ENCODE data around the gene CROCC2. TPM values are rescaled to one million over a fixed set of nuclear protein-coding genes. Genes with fewer than 3 reads are reported as not detected.

The CROCC2 gene
- total RNA-seq, 1 donor from 2014 or later: not detected

DNA sequence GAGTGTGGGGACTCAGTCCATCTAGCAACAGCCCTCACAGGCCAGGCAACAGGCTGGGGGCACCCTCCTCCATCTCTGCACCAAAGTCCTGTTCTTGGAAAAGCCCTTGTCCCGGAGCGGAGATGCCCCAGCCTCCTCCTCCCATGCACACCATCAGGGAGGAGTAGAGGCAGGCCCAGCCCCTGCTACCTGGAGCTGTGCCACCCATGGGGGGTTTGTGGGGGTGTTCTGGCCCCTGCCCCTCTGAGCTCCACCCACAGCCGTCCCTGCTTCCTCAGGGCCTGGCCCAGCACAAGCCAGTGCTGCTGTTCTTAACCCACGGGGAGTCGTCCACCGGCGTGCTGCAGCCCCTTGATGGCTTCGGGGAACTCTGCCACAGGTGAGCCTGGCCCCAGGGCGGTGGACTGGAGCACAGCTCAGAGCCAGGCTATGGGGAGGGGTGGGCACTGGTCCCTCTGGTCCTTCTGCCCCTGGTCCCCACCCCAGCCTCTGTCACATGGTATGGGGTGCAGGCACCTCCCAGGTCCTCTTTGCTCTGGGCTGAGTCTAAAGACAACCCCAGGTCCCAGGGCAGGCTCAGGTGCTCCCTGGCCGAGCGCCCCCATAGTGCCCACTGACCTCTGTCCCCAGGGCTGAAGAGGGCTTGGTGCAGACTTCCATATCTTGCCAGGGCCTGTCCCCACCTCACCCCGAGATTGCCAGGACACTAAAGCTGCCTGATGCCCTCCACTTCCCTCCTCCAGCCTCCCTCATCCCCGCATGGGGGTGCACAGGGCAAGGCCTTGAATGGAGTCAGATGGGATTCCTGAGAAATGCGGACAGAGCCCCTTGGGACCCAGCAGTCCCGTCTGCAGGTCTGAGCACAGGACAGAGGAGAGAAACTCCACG lies 34.8 kb upstream of the CROCC2 start:
- Histone ChIP-seq H3K4me1 (no peaks in the 10 kb centered on the region), H3K27me3 (ENCODE audit: low read depth) (peaks cover 20% of the 10 kb centered on the region), H3K9me3 (replicated peaks) (no peaks in the 10 kb centered on the region), H3K36me3 (no peaks in the 10 kb centered on the region), H3K4me3 (no peak overlapping the region), H3K27ac (replicated peaks) (no peak overlapping the region)
- TF ChIP-seq, protein P1, sequence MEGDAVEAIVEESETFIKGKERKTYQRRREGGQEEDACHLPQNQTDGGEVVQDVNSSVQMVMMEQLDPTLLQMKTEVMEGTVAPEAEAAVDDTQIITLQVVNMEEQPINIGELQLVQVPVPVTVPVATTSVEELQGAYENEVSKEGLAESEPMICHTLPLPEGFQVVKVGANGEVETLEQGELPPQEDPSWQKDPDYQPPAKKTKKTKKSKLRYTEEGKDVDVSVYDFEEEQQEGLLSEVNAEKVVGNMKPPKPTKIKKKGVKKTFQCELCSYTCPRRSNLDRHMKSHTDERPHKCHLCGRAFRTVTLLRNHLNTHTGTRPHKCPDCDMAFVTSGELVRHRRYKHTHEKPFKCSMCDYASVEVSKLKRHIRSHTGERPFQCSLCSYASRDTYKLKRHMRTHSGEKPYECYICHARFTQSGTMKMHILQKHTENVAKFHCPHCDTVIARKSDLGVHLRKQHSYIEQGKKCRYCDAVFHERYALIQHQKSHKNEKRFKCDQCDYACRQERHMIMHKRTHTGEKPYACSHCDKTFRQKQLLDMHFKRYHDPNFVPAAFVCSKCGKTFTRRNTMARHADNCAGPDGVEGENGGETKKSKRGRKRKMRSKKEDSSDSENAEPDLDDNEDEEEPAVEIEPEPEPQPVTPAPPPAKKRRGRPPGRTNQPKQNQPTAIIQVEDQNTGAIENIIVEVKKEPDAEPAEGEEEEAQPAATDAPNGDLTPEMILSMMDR (IDR thresholded peaks at IDR 0.05; ENCODE audit: borderline replicate concordance): no peak
- intact Hi-C loops (cut with micrococcal nuclease): no loop called here
- DNase-seq: no peak

DNA sequence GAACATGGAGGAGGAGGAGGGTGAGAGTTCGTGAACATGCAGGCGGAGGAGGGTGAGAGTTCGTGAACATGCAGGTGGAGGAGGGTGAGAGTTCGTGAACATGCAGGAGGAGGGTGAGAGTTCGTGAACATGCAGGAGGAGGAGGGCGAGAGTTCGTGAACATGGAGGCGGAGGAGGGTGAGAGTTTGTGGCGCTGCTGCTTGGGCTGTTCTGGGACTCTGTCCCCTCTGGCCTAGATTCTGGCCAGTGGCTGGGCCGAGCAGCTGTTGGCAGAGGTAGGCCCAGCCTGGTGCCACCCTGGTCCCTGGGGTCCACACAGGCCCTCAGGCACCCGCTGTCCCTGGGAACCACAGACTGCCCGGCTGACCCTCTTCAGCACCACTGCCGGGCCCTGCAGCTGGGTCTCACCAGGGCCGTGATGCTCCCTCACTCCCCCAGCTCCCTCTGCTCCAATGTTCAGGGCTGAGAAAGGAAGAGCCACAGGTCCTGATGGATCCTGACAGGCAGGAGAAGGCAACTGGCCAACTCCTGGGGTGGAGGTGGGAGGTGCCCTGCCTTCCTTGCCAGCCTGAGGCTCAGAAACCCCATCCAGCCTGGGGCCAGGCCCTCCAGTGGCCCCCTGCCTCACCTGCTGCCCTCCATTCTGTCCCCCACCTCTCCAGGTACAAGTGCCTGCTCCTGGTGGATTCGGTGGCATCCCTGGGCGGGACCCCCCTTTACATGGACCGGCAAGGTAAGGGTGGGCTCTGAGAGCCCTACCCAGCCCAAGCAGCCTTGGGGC lies 33.6 kb upstream of the CROCC2 start:
- H3K4me3 ChIP-seq: no peak overlapping the region
- H3K4me1 ChIP-seq: no peaks in the 10 kb centered on the region
- no peaks in the 10 kb centered on the region for H3K36me3 ChIP-seq
- no peaks in the 10 kb centered on the region for H3K9me3 ChIP-seq (replicated peaks)
- intact Hi-C loops (cut with micrococcal nuclease): no loop called here
- no peak for DNase-seq
- TF ChIP-seq, protein P1 (IDR thresholded peaks at IDR 0.05; ENCODE audit: borderline replicate concordance): no peak
- no peak overlapping the region for H3K27ac ChIP-seq (replicated peaks)
- peaks cover 20% of the 10 kb centered on the region for H3K27me3 ChIP-seq (ENCODE audit: low read depth)

DNA sequence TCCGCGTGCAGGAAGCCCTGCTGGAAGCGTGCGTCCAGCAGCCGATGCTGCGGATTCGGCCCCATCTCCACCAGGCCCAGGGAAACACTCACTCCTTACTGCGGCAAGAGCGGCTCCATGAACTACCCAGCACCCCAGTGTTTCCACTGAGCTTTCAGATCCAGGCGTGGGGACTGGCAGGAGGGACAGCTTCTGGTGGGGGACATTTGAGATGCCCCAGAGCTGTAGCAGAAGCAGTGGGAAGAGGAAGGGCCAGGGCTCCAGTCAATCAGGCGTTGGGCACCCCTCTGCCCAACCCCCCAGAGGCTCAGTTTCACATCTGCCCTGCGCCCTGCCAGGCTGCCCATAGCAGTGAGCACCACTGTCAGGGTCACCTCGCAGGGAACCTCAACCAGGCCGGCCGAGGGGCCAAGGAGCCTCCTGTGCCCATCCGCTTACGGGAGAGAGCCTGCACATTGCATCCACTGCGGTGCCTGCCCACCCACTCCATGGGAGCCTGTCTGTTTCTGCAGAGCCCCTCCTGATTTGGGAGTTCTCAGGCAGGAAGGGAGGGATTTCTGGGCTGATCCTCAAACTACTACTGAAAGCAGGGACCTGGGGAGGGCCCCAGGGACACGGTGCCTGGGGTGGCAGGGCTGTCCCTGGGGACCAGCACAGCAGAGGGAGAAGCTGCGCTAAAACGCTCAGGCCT lies 32.9 kb upstream of the CROCC2 start:
- intact Hi-C loops (cut with micrococcal nuclease): no loop called here
- no peaks in the 10 kb centered on the region for H3K9me3 ChIP-seq (replicated peaks)
- no peak overlapping the region for H3K4me3 ChIP-seq
- H3K36me3 ChIP-seq: no peaks in the 10 kb centered on the region
- TF ChIP-seq, protein P1 (IDR thresholded peaks at IDR 0.05; ENCODE audit: borderline replicate concordance): no peak
- no peak for DNase-seq
- no peak overlapping the region for H3K27ac ChIP-seq (replicated peaks)
- peaks cover 20% of the 10 kb centered on the region for H3K27me3 ChIP-seq (ENCODE audit: low read depth)
- H3K4me1 ChIP-seq: no peaks in the 10 kb centered on the region

DNA sequence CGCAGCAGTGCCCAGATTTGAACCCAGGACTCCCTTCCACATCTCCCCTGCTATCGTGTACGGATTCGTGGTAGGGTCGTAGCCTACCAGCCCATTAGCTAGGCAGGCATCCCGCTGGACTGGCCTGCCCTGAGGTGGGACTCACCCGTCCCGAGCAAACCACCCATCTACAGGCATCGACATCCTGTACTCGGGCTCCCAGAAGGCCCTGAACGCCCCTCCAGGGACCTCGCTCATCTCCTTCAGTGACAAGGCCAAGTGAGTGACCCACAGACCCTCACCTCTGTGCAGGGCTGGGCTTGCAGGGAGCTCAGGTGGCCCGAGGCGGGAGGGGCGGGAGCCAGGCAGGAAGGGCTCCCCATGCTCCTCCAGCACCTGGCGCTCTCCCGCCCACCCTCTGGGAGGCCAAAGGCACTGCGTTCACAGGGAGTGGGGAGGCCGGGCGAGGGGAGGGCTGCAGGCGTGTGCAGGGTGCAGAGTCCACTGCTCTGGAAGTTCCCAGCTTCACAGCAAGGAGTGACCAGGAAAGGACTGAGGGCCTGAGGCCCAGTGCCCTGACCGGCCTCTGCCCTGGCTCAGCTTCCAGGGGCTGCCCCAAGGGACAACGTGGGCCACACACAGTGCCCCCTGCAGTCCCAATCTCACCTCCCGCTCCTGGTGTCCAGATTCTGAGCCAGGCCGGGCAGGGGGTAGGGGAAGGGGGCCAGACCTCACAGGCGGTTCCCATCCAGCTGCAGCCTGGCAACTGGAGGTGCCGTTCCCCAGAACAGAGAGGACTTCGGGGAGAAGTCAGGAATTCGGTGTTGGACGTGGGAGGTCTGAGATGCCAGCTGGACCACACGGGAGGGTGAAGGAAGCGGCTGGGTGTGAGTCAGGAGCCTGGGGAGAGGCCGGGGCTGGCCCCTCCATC lies 32.1 kb upstream of the CROCC2 start:
- Histone ChIP-seq H3K4me1 (no peaks in the 10 kb centered on the region), H3K36me3 (no peaks in the 10 kb centered on the region), H3K27ac (replicated peaks) (no peak overlapping the region), H3K4me3 (no peak overlapping the region), H3K27me3 (ENCODE audit: low read depth) (peaks cover 20% of the 10 kb centered on the region), H3K9me3 (replicated peaks) (no peaks in the 10 kb centered on the region)
- intact Hi-C loops (cut with micrococcal nuclease): no loop called here
- TF ChIP-seq, protein P1 (IDR thresholded peaks at IDR 0.05; ENCODE audit: borderline replicate concordance): no peak
- no peak for DNase-seq
